Stimulated activated CD8-positive, alpha-beta memory T cell treated with anti-CD3 and anti-CD28 coated beads, Interleukin-12 subunit alpha, Interleukin-12 subunit beta, amount 100 ng/mL, for 4 hours (primary cell): ENCODE data around the gene NOS1AP.
"Not testable (repeated sequence)": the region's sequence is repeated elsewhere in the genome, so short reads cannot be mapped to it uniquely, and the experiment has no call there.

Source experiments
- DNase-seq: peaks from one replicate; pipeline ENCODE4 v3.0.0-alpha.2; 2020; ENCODE audit warnings: low read depth

NOS1AP gene

GRCh38 chr1:162336621-162337285 lies 267.3 kb downstream of the NOS1AP start:
- DNase-seq: no peak

GRCh38 chr1:162342452-162342983 lies 273.0 kb downstream of the NOS1AP start:
- no peak for DNase-seq

GRCh38 chr1:162343470-162343869 lies 274.0 kb downstream of the NOS1AP start:
- no peak for DNase-seq

- DNase-seq: no peak
Observed at GRCh38 chr1:162347281-162347680, 277.8 kb downstream of the NOS1AP start.

- no peak for DNase-seq
Observed at GRCh38 chr1:162349635-162350330, 280.3 kb downstream of the NOS1AP start.

GRCh38 chr1:162351246-162351842 lies 281.9 kb downstream of the NOS1AP start:
- DNase-seq: no peak

GRCh38 chr1:162351874-162352273 lies 282.4 kb downstream of the NOS1AP start:
- DNase-seq: not testable (repeated sequence)

GRCh38 chr1:162353078-162353477 lies 283.6 kb downstream of the NOS1AP start:
- DNase-seq: no peak

- no peak for DNase-seq
Observed at GRCh38 chr1:162353702-162354101, 284.2 kb downstream of the NOS1AP start.

- DNase-seq: no peak
Observed at GRCh38 chr1:162357681-162358266, 288.3 kb downstream of the NOS1AP start.

GRCh38 chr1:162358928-162359327 lies 289.4 kb downstream of the NOS1AP start:
- no peak for DNase-seq

GRCh38 chr1:162359523-162360236 lies 290.2 kb downstream of the NOS1AP start:
- no peak for DNase-seq

GRCh38 chr1:162360237-162360873 lies 290.9 kb downstream of the NOS1AP start:
- DNase-seq: no peak

- DNase-seq: no peak
Observed at GRCh38 chr1:162360874-162361260, 291.4 kb downstream of the NOS1AP start.

- no peak for DNase-seq
Observed at GRCh38 chr1:162361349-162361748, 291.9 kb downstream of the NOS1AP start.

GRCh38 chr1:162363823-162364222 lies 294.3 kb downstream of the NOS1AP start:
- DNase-seq: no peak

GRCh38 chr1:162364498-162364897 lies 295.0 kb downstream of the NOS1AP start:
- DNase-seq: no peak

GRCh38 chr1:162365284-162366020 lies 296.0 kb downstream of the NOS1AP start:
- no peak for DNase-seq

GRCh38 chr1:162366149-162366548 lies 296.7 kb downstream of the NOS1AP start:
- no peak for DNase-seq

GRCh38 chr1:162366671-162367070 lies 297.2 kb downstream of the NOS1AP start:
- DNase-seq: no peak

- DNase-seq: no peak
Observed at GRCh38 chr1:162367073-162367472, 297.6 kb downstream of the NOS1AP start.
